Endothelial cell of umbilical vein (primary cell): ENCODE data around the gene ABLIM1. TPM values are rescaled to one million over a fixed set of nuclear protein-coding genes. Genes with fewer than 3 reads are reported as not detected.

Experiments
- BruUV-seq: library from RNA; stranded (reverse); fragments of 400-500 nt; replicated peaks from 2 replicates; lab custom pipeline; 2021; lab: Mats Ljungman, UMichigan
- CTCF ChIA-PET: fragments of 300-600, 350-600 bp; sonication (Branson Sonifier 250); formaldehyde crosslinking; loops from one replicate; lab custom pipeline; 2021; ENCODE audit warnings: antibody characterized with exemption, inconsistent platforms; lab: Charles Lee
- POLR2A ChIA-PET: fragments of 300-600, 350-600 bp; sonication (Branson Sonifier 250); formaldehyde crosslinking; loops from one replicate; lab custom pipeline; 2021; ENCODE audit warnings: antibody characterized with exemption, inconsistent platforms; lab: Charles Lee
- DNase-seq: peaks from one replicate; pipeline ENCODE4 v3.0.0-alpha.2; 2011; ENCODE audit warnings: low read depth, low spot score
- FAIRE-seq: peaks from 2 replicates; lab custom pipeline; 2011; peaks lifted over from hg19 to GRCh38; lab: Jason Lieb, UNC
- H2AFZ ChIP-seq: 2 replicates; pipeline ENCODE4 v1.6.0; 2012; ENCODE audit warnings: low read depth, low read length, control low read depth, inconsistent platforms
- H3K27ac ChIP-seq: 2 replicates; pipeline ENCODE4 v1.5.1; 2011; ENCODE audit warnings: low read depth, mild to moderate bottlenecking, control low read depth, low read length, moderate library complexity; ENCODE audit not compliant: insufficient read depth
- H3K27me3 ChIP-seq, 2 experiments: 2 replicates each; pipeline versions ENCODE4 v1.6.0 to v1.6.1; 2011; ENCODE audit warnings: low read length in 2 of 2, mixed read lengths in 1 of 2; ENCODE audit not compliant: control insufficient read depth in 2 of 2, insufficient read depth in 2 of 2
- H3K36me3 ChIP-seq, 2 experiments: 2 replicates in 1 of 2; 3 replicates in 1 of 2; pipeline ENCODE4 v1.5.1; 2011; ENCODE audit warnings: low read length in 2 of 2, mild to moderate bottlenecking in 1 of 2, moderate library complexity in 1 of 2; ENCODE audit not compliant: control insufficient read depth in 2 of 2, insufficient read depth in 2 of 2; ENCODE audit errors: extremely low read depth in 1 of 2
- H3K4me1 ChIP-seq: 3 replicates; pipeline ENCODE4 v1.5.1; 2011; ENCODE audit warnings: mild to moderate bottlenecking, low read length; ENCODE audit not compliant: control insufficient read depth, insufficient read depth; ENCODE audit errors: extremely low read depth
- H3K4me2 ChIP-seq: 2 replicates; pipeline ENCODE4 v1.6.1; 2011; ENCODE audit warnings: low read length, control low read depth, mixed read lengths; ENCODE audit not compliant: insufficient read depth
- H3K4me3 ChIP-seq, 3 experiments: fragments of 200-600 bp in 1 of 3; sonication (generic), shearing (Covaris generic) in 1 of 3; replicated peaks in 1 of 3; 2 replicates each; pipeline ENCODE4 v1.5.1; 2011 to 2016; ENCODE audit warnings: control low read depth in 3 of 3, low read length in 3 of 3, mild to moderate bottlenecking in 2 of 3, inconsistent platforms in 1 of 3, low read depth in 1 of 3, moderate library complexity in 1 of 3; ENCODE audit not compliant: insufficient read depth in 1 of 3
- H3K79me2 ChIP-seq: 2 replicates; pipeline ENCODE4 v1.6.0; 2012; ENCODE audit warnings: low read length, inconsistent platforms; ENCODE audit not compliant: control insufficient read depth, insufficient read depth
- H3K9ac ChIP-seq: replicated peaks from 2 replicates; pipeline ENCODE3; 2011; ENCODE audit warnings: low read length, control low read depth; ENCODE audit not compliant: insufficient read depth; ENCODE audit errors: extremely low read depth
- H3K9me1 ChIP-seq: replicated peaks from 3 replicates; pipeline ENCODE4 v1.6.0; 2011; ENCODE audit warnings: mild to moderate bottlenecking, low read length; ENCODE audit not compliant: control insufficient read depth, insufficient read depth; ENCODE audit errors: extremely low read depth
- H3K9me3 ChIP-seq: replicated peaks from 2 replicates; pipeline ENCODE4 v1.5.1; 2012; ENCODE audit warnings: low read length, inconsistent platforms; ENCODE audit not compliant: control insufficient read depth, insufficient read depth
- H4K20me1 ChIP-seq: replicated peaks from 2 replicates; pipeline ENCODE3; 2011; ENCODE audit warnings: mild to moderate bottlenecking, low read length; ENCODE audit not compliant: control insufficient read depth, insufficient read depth; ENCODE audit errors: extremely low read depth
- CTCF ChIP-seq, 2 donors: IDR thresholded peaks; 1 replicate in 1 of 2; 2 replicates in 1 of 2; pipeline ENCODE4 v1.5.1; 2011; ENCODE audit warnings: low read length in 2 of 2, mild to moderate bottlenecking in 2 of 2, moderate library complexity in 2 of 2, control low read depth in 1 of 2, inconsistent platforms in 1 of 2, low read depth in 1 of 2; ENCODE audit not compliant: insufficient read depth in 1 of 2; ENCODE audit errors: extremely low read depth in 1 of 2
- EZH2 ChIP-seq: IDR thresholded peaks from 2 replicates; pipeline ENCODE4 v1.6.1; 2012; ENCODE audit warnings: borderline replicate concordance, low read depth, mild to moderate bottlenecking, moderate library complexity, low read length, inconsistent platforms; ENCODE audit not compliant: severe bottlenecking
- FOS ChIP-seq: IDR thresholded peaks from 2 replicates; pipeline ENCODE4 v1.6.1; 2011; ENCODE audit warnings: mild to moderate bottlenecking, low read length, moderate library complexity, borderline replicate concordance; ENCODE audit not compliant: insufficient read depth
- GATA2 ChIP-seq: IDR thresholded peaks from 2 replicates; pipeline ENCODE4 v1.7.0; 2011; ENCODE audit warnings: low read depth, mild to moderate bottlenecking, moderate library complexity, mixed read lengths, low read length; ENCODE audit not compliant: insufficient read length, insufficient read depth
- JUN ChIP-seq: IDR thresholded peaks from 2 replicates; pipeline ENCODE4 v1.6.1; 2011; ENCODE audit warnings: borderline replicate concordance, low read depth; ENCODE audit not compliant: insufficient read length, insufficient read depth
- MAX ChIP-seq: IDR thresholded peaks from 2 replicates; pipeline ENCODE4 v1.6.1; 2011; ENCODE audit not compliant: insufficient read depth, insufficient read length
- POLR2A ChIP-seq: IDR thresholded peaks from 2 replicates; pipeline ENCODE4 v1.6.1; 2012; ENCODE audit warnings: low read depth, mild to moderate bottlenecking, control low read depth, low read length
- POLR2AphosphoS5 ChIP-seq: IDR thresholded peaks from 2 replicates; pipeline ENCODE4 v1.6.1; 2012; ENCODE audit warnings: low read depth, mild to moderate bottlenecking, control low read depth, low read length, moderate library complexity; ENCODE audit not compliant: insufficient read depth
- dilution Hi-C: fragments of 300-500 bp; cut with MboI; formaldehyde crosslinking; loops from one replicate; pipeline ENCODE4 v1.15.0; 2019; ENCODE audit warnings: low sequenced_read_pairs; ENCODE audit not compliant: extremely low pct_ligation_motif_present
- intact Hi-C: fragments of 100-400 bp; cut with micrococcal nuclease; formaldehyde crosslinking; loops from one replicate; pipeline ENCODE4 v1.10.0; 2022
- polyA plus RNA-seq, 4 experiments: library from polyadenylated mRNA; depleted of rRNA in 3 of 4; stranded (reverse) in 3 of 4; unstranded in 1 of 4; fragments of >200 nt; gene quantifications; 2 replicates each; pipeline versions ENCODE4 v1.2.1 to v1.2.3, GENCODE V29; 2011 to 2012; ENCODE audit warnings: missing spikeins in 1 of 4
- total RNA-seq: library from RNA; stranded (reverse); gene quantifications from 2 replicates; pipeline ENCODE4 v1.2.3, GENCODE V29; 2021

Gene ABLIM1
- total and polyA plus RNA-seq, 2 donors (not counting 3 experiments of a cell fraction or from before 2014, with no cell fraction given), result 128 to 235 TPM

- POLR2A ChIA-PET, result no interaction called here
- H3K4me2 ChIP-seq, result no peak overlapping the region
- CTCF ChIA-PET, result no interaction called here
- DNase-seq (no peak), FAIRE-seq (no peak)
- intact Hi-C loops, result loop anchor here (2.0 kb wide), 1 partner anchor 19 kb away; no protein-coding TSS in a partner anchor
- H3K36me3 ChIP-seq, result no peaks in the 10 kb centered on the region
- dilution Hi-C loops, result no loop called here
- no peak for TF ChIP-seq CTCF (IDR thresholded peaks at IDR 0.05; ENCODE audit: extremely low read depth in 1 of 2, insufficient read depth in 1 of 2, low read depth in 1 of 2, low read length in 2 of 2)
- no peak for TF ChIP-seq POLR2A
- no peak for TF ChIP-seq FOS
- TF ChIP-seq EZH2, result peak; percentile 38
- no peak for TF ChIP-seq GATA2
- no peak for TF ChIP-seq MAX
- TF ChIP-seq POLR2AphosphoS5, result no peak
- TF ChIP-seq JUN, result no peak
- H3K27me3 ChIP-seq, result peaks cover 48 to 50% of the 10 kb centered on the region in 2 experiments
- H3K9ac ChIP-seq, result no peak overlapping the region
- no TSS peak for BruUV-seq
- no peak overlapping the region for H3K4me3 ChIP-seq
- no peak overlapping the region for H3K27ac ChIP-seq
- no peaks in the 10 kb centered on the region for H4K20me1 ChIP-seq
- peaks cover 30% of the 10 kb centered on the region for H3K4me1 ChIP-seq
- H3K9me1 ChIP-seq, result no peaks in the 10 kb centered on the region
- H3K9me3 ChIP-seq, result no peaks in the 10 kb centered on the region
- H3K79me2 ChIP-seq, result no peaks in the 10 kb centered on the region
- no peak overlapping the region for H2AFZ ChIP-seq
Observed at GRCh38 chr10:114393886-114394285, 264.2 kb downstream of the ABLIM1 start.
